Renal pelvis (tissue), 4 donors: ENCODE results near the gene ZDBF2. TPM values are rescaled to one million over a fixed set of nuclear protein-coding genes. Genes with fewer than 3 reads are reported as not detected.
"Not testable (repeated sequence)": the region's sequence is repeated elsewhere in the genome, so short reads cannot be mapped to it uniquely, and the experiment has no call there.

Experiments
- DNase-seq: peaks from one replicate; pipeline ENCODE4 v3.0.0-alpha.2; 2013
- polyA plus RNA-seq, 3 donors: library from polyadenylated mRNA; unstranded; fragments of 120-200 nt; gene quantifications; one replicate each; pipeline ENCODE4 v1.2.1, GENCODE V29; 2013; ENCODE audit not compliant: insufficient read length in 3 of 3

The ZDBF2 gene
- polyA plus RNA-seq, 3 donors, result 7.7 to 14.0 (median 10.3) TPM

- DNase-seq, result no peak
Measured at GRCh38 chr2:206257861-206258260, 16.6 kb upstream of the ZDBF2 start.

GRCh38 chr2:206258615-206259014, 15.8 kb upstream of the ZDBF2 start:
- not testable (repeated sequence) for DNase-seq

- no peak for DNase-seq
Measured at GRCh38 chr2:206259376-206260187, 14.9 kb upstream of the ZDBF2 start.

GRCh38 chr2:206260188-206261012, 14.1 kb upstream of the ZDBF2 start:
- DNase-seq, result no peak

GRCh38 chr2:206263959-206264603, 10.4 kb upstream of the ZDBF2 start:
- DNase-seq, result no peak

GRCh38 chr2:206266130-206267125, 8.0 kb upstream of the ZDBF2 start:
- DNase-seq, result no peak

GRCh38 chr2:206267567-206267966, 6.9 kb upstream of the ZDBF2 start:
- no peak for DNase-seq

- no peak for DNase-seq
Measured at GRCh38 chr2:206271065-206271464, 3.4 kb upstream of the ZDBF2 start.

- DNase-seq, result no peak
Measured at GRCh38 chr2:206273905-206274304, 558 bp upstream of the ZDBF2 start.

GRCh38 chr2:206275312-206276055, 1.0 kb downstream of the ZDBF2 start:
- peak; percentile 29 for DNase-seq

- no peak for DNase-seq
Measured at GRCh38 chr2:206276169-206276942, 1.9 kb downstream of the ZDBF2 start.

- DNase-seq, result no peak
Measured at GRCh38 chr2:206277503-206277902, 3.0 kb downstream of the ZDBF2 start.

GRCh38 chr2:206282746-206283145, 8.3 kb downstream of the ZDBF2 start:
- DNase-seq, result no peak

GRCh38 chr2:206287197-206287596, 12.7 kb downstream of the ZDBF2 start:
- no peak for DNase-seq

- DNase-seq, result no peak
Measured at GRCh38 chr2:206289391-206289790, 14.9 kb downstream of the ZDBF2 start.

- no peak for DNase-seq
Measured at GRCh38 chr2:206296128-206296527, 21.7 kb downstream of the ZDBF2 start.

- not testable (repeated sequence) for DNase-seq
Measured at GRCh38 chr2:206299608-206300007, 25.1 kb downstream of the ZDBF2 start.

- no peak for DNase-seq
Measured at GRCh38 chr2:206305523-206306245, 31.2 kb downstream of the ZDBF2 start.

- DNase-seq, result no peak
Measured at GRCh38 chr2:206311026-206311425, 36.6 kb downstream of the ZDBF2 start.
